Measurements from ENCODE around the gene DOC2B. TPM values are rescaled to one million over a fixed set of nuclear protein-coding genes. Genes with fewer than 3 reads are reported as not detected.
"Not testable (repeated sequence)": the region's sequence is repeated elsewhere in the genome, so short reads cannot be mapped to it uniquely, and the experiment has no call there.

The DOC2B gene
- 3.9 TPM for total RNA-seq
- long read RNA-seq, full-length matches to known transcripts: 1 of 3 reads
- long read RNA-seq, partial matches to known transcripts: 1 of 3 reads
- long read RNA-seq, other reads (novel, unspliced or antisense): 1 of 3 reads

DNA sequence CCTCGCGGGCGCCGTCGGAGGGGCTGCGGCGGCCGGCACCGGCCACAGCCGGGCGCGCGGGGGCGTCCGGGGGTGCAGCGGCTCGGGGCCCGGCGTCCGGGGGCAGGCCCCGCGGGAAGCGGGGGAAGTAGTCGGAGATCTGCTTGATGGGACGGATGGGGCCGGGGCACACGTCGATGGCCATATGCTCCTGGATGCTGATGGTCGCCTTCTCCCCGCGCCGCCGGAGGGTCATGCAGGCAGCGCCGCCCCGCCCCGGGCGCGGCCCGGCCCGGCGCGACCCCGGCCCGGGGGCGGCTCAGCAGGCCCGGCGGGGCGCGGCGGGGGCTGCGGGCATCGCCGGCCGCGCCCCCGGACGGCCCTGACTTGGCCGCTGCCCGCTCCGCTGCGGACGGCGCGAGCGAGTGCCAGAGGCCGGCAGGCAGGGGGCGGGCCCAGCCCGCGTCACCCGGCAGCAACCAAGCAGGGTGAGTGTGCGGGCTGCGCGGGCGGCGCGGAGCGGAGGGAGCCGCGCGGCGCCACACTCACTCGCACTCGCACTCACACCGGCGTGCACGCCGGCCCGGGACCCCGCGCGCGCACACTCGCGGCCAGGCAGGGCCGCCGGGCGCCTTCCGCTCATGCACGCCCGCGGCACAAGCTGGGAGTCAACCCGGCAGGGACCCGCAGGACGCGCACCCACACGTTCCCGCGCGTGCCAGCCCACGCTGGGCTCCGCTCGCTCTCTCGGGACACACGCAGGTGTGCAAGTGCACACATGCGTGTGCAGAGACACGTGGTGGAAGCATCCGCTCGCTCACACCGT is at the start of gene DOC2B:
TSS of gene DOC2B (minus strand) at position 406 of the 805 bp plus-strand sequence. CDS start at position 235, 171 bp downstream.
- DNase-seq (peak; percentile 81), ATAC-seq (peak; percentile 79)
- intact Hi-C loops (cut with micrococcal nuclease): no loop called here

DNA sequence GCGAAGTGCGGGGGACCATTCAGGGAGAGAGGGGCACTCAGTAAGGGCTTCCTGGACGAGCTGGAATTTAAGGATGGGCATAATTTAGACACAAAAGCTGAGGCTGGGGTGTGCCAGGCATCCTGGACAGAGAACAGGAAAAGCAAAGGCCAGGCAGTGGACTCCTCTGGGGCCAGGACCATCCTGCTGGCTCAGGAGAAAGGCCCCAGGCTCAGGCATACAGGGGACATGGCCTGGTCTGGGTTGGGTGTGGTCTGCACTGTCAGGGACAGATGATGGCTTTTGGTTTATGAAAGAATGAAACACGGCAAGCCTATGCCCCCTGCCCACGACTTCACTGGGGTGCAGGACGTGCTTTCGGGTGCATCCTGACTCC is 48.9 kb upstream of the DOC2B start:
- intact Hi-C loops (cut with micrococcal nuclease): no loop called here
- DNase-seq: no peak

DNA sequence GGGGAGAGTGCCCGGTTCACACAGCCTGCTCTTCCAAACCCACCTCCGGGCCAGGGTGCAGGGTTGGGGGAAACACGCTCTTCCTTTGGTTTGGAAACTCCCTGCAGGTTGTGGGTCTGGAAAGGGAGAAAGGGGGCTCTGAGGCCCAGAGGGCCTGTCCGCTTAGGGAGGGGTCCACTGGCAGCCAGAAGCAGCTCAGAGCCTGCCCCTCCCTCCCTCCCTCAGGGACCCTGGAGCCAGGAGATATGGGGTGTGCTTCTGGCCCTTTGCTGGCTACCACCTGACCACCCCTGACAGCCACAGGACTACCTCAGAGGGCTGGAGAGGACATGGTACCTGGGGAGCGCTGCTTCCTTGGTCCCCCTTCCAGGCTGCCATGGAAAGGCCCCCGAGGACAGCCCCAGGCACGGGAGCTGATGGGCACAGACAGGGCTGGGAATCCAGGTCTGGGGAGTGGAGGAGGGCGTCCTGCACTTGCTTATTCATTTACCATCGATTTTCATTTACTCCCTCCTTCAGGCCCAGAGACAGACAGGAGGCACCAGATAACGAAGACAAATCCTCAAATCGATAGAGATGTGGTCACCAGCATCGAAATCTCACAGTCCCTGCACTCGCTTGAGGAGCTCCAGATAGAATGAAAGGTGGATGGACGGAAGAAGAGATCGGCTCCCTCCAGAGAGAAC is 48.4 kb upstream of the DOC2B start:
- intact Hi-C loops (cut with micrococcal nuclease): no loop called here
- ATAC-seq (no peak), DNase-seq (no peak)

More for the DNA sequence above, 48.9 kb upstream of the DOC2B start:
- no peak for ATAC-seq

DNA sequence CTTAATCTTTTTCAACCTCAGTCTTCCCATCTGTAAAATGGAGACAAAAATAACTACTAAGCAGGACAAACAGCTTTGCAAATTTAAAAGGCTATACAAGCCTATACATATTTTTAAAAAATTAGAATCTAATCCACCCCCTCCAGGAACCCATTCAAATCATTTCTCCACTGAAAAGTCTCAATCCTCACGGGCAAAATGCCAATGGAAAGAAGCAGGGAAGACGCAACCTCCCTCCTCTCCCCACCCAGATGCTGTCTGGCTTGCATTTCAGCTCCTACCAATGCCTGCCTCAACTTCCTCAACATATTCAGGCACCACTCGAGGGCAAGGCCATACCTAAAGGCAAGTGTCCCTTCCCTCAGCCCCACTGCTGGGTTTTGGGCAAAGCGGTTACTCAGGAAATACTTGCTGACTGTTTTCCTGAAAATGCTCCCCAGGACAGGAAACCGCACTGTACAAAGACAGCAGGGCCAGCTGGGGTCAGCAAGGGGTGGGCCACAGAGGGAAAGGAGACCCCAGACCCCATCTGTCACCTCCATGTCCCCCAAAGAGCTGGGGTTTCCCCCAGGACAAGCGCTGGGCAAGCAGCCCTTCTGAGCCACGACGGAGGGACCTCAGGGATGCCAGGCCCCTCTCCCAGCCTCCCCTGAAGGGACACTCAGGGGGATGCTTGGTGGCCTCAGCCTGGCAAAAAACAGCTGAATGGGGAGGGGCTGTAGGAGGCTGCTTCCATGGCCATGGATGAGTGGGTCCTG is 47.7 kb upstream of the DOC2B start:
- no peak for DNase-seq
- intact Hi-C loops (cut with micrococcal nuclease): no loop called here
- no peak for ATAC-seq

DNA sequence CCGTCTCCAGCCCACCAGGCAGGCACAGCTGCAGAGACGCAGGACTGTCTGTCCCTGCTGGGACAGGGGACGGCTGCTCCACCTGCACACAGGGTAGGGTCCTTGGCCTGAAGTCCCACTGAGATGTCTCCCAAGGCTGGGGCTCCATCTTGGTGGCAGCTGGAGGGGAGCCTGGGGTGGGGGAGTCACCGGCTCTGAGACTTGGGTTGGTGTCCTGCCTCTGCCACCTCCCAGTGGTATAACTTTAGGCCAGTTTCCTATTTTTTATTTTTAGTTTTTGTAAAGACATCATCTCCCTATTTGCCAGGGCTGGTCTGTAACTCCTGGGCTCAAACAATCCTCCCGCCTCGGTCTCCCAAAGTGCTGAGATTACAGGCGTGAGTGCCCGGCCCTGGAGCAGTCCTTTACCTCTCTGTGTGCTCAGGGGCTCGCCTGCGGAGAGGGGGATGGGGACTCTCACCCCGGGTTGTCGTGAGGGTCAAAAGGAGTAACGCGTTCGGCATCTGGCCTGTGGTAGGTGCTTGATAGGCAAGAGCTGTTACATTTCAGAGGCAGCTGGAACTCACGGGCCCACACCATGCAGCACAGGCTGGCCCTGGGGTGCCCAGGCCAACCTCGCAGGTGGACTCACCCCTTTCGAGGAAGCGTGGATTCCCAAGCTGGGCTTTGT is 46.6 kb upstream of the DOC2B start:
- DNase-seq: peak; percentile 19
- ATAC-seq: no peak
- intact Hi-C loops (cut with micrococcal nuclease): no loop called here

DNA sequence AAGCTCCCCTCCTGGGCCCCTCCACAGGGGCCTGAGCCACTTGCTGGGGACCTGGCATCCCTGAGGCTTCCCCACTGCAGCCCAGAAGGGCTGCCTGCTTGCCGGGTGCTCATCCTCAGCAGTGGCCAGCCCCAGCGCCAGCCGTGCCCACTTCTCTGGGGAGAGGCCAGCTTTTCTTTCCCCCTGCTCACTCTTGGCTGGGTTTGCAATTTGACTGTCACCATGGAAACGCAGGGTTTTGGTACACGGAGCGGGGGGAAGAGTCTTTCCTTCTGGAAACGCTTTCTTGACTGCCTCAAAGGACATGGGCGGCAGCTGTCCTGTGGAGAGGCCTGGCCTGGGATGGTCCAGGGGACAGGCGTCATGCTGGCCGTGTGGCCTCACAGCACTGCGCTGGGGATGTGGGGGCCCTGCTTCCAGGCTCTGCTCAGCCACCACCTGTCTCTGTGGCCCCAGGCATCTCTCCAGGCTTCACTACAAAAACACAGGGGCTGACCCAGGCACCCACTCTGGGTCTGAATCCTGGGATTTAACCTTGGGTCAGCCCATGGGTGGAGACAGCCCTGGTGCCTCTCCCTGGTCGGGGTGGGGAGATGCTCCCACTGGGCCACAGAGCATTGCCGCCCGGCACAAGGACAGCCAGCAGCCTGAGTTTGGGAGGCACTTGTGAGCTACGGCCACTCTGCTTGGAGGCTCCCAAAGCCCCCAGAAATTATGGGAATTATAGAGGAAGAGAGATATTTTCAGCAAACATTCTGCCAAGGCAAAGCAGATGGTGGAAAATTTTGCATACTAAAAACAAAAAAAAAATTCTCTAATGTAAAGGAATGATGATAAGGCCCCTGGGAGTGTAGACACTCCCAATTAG is 45.9 kb upstream of the DOC2B start:
- ATAC-seq (peak; percentile 14), DNase-seq (no peak)
- intact Hi-C loops (cut with micrococcal nuclease): no loop called here

DNA sequence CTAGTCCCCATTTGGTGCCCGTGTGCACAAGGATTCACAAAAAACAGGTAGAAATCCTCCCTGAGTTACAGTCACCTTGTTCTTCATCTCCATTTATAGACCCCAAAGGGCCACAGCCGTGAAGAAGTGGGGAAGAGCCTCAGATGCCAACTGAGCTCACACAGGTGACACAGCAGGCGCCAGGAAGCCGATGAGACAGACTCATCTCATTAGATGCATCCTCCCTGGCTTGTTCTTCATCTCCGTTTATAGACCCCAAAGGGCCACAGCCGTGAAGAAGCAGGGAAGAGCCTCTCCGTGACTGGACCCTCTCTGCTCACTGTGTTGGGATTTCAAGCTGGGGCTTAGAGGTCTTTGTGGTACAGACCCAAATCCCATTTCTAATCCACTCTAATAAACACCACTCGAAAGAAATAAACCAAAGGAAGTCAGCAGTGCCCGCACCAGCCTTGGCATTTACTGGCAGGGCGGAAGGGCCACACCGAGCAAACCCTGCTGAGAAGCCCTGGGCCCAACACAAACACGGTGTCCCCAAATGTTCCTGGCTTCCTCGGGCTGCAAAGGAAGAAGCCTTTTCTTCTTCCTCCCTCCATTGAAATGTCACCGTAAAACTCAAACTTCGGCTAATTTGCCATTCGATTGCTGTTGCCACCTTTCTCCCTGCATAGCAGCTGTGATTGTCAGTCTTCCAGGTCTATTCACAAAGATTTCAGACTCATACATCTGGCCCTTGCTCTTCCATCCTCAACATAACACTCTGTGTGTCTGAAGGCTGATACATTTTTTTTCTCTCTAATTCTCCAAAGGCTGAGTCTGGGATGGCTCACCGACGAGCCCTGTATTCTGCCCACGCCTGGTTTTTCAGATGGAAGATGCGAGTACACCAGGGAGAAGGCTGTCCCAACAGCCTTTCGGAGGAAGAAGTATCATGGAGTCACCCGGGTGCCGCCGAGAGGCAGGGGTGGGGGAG is 44.9 kb upstream of the DOC2B start:
- ATAC-seq (no peak), DNase-seq (no peak)

DNA sequence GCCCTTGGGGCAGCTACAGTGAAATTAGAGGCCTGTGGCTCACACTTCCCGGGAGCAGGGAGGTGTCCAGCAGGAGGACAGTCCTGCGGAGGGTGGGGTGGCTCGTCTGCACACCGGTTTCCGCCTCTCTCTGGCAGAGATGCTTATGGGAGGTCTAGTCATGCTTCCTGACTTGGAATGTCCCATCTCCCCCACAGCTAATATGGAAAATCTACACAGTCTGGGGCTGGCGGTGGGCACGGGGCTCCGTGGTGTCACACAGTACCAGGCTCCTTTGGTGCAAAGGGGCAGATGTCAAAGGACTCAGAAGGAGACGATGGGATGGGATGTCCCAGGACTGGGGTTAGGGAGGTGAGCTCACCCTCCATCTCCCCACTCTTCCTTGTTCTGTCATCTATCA is 44.1 kb upstream of the DOC2B start:
- DNase-seq (no peak), ATAC-seq (no peak)
- intact Hi-C loops (cut with micrococcal nuclease): no loop called here

More for the DNA sequence above, 44.9 kb upstream of the DOC2B start:
- intact Hi-C loops (cut with micrococcal nuclease): no loop called here

DNA sequence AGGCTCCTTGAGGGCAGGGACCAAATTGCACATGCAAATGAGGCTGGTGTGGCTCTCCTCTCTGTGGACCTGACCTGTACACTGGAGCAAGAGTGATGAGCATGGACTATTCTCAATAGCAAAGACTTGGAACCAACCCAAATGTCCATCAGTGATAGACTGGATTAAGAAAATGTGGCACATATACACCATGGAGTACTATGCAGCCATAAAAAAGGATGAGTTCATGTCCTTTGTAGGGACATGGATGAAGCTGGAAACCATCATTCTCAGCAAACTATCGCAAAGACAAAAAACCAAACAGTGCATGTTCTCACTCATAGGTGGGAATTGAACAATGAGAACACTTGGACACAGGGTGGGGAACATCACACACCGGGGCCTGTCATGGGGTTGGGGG is 43.1 kb upstream of the DOC2B start:
- DNase-seq; ATAC-seq; intact Hi-C loops (cut with micrococcal nuclease): not testable (repeated sequence)

DNA sequence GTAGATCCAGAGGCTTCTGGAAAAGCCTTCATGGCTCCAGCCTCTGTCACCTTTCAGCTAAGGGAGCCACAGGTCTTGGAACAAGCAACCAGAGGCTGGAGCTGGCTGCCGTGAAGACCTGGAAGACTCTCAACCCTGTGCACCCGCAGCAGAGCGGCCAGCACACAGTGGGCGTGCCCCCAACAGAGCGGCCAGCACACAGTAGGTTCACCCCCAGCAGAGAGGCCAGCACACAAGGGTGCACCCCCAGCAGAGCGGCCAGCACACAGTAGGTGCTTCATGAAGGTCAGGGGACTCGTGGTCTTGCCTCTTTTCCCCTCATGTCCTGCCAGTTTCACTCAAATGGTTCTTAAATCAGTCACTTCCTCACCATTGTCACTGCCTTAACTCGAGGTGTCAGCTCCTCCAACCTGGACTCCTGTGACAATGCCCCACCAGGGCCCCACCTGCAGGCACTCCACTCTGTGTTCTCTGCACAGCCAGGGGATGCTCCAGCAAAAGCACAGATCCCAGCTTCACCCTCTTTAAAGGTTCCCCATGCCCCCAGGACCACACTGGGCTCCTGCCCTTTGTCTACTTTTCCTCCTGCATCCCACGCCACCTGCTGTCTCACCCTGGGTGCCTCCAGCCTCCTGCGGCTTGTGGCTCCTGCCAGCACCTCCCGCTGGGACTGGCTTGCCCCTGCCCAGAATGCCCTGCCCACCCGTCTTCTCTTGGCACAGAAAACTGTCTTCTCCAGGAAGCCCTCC is 42.4 kb upstream of the DOC2B start:
- intact Hi-C loops (cut with micrococcal nuclease): no loop called here
- no peak for ATAC-seq
- no peak for DNase-seq

DNA sequence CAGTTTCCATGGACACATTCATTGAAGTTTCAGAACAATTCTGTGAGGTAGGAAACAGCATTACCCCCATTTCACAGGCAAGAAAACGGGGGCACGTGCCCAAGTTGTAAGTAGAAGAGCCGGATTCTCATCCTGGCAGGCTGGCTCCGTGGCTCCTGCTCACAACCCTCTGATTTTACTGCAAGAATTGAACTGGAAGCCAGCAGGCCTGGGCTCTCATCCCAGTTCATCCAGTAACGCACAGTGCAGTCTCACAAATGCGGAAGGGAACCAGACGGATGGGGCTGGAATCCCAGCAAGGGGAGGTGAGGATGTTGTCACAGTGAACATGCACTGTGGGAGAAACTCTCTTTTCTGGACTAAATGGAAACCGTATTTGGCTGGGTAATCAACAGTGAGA is 40.7 kb upstream of the DOC2B start:
- peak; percentile 68 for ATAC-seq
- peak; percentile 61 for DNase-seq
- intact Hi-C loops (cut with micrococcal nuclease): no loop called here

DNA sequence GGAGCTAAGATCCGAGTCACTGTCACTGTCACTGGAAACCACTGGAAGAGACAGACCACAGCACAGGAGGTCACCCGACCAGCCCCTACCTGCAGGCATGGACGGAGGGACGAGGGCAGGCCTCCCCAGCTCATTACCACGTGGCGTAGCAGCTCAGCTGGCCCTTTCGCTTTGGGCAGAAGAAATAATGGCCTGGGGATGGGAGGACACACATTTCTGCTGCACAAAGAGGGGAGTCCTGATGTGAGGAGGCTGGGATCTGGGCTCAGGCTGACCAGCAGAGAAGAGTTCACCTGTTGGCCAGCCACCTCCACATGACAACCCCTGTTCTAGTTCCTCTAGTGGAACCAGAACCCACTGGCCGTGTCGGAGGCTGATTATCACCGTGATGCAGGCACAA is 38.2 kb upstream of the DOC2B start:
- intact Hi-C loops (cut with micrococcal nuclease): no loop called here
- DNase-seq: no peak

DNA sequence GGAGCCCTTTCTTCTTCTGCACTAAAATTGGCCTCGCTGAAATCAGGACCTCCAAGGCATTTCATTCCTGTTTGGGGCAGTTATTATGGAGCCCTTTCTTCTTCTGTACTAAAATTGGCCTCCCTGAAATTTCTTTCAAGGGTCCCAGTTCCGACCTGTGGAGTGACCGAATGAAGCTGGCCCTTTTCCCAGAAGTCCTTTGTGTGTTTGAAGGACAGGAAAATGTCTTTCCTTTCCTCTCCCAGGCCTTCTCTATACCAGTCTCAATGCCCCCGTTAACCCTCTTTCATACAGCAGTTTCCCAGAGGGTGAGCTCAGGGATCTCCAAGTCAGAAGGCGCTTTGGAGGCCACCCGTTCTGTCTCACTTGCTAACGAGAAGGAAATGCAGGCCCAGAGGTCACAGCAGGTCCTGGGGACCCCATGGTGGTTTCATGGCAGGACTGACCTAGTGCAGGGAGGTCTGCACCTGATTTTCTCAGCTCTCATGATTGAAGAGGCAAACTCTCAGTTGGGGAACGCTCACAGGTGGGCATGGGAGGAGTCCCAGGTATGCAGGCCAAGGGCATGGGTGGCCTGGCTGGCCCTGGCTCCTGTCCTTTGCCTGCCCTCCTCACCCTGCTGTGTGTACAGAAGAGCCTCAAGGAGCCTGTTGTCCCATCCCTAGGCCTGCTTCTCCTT is 37.1 kb upstream of the DOC2B start:
- DNase-seq (no peak), ATAC-seq (no peak)
- intact Hi-C loops (cut with micrococcal nuclease): no loop called here

More for the DNA sequence above, 38.2 kb upstream of the DOC2B start:
- ATAC-seq: no peak

DNA sequence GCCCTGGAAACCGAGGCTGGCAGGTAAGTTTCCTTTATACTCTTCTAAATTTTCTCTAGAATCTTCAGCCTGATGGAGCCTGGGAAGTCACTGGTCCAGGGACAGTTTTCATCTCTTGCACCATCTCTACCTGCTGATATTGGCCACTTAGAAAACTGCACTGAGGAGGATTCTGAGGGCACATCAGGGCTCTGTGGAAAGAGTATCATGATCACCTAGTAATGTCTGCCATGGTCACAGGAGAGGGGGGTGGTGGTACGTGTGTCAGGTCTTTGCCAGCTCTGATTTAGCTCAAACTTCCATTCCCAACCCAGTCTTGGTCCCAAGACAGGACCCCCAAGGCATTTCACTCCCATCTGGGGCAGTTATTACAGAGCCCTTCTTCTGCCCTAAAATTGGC is 35.2 kb upstream of the DOC2B start:
- ATAC-seq: no peak
- no peak for DNase-seq
- intact Hi-C loops (cut with micrococcal nuclease): no loop called here

DNA sequence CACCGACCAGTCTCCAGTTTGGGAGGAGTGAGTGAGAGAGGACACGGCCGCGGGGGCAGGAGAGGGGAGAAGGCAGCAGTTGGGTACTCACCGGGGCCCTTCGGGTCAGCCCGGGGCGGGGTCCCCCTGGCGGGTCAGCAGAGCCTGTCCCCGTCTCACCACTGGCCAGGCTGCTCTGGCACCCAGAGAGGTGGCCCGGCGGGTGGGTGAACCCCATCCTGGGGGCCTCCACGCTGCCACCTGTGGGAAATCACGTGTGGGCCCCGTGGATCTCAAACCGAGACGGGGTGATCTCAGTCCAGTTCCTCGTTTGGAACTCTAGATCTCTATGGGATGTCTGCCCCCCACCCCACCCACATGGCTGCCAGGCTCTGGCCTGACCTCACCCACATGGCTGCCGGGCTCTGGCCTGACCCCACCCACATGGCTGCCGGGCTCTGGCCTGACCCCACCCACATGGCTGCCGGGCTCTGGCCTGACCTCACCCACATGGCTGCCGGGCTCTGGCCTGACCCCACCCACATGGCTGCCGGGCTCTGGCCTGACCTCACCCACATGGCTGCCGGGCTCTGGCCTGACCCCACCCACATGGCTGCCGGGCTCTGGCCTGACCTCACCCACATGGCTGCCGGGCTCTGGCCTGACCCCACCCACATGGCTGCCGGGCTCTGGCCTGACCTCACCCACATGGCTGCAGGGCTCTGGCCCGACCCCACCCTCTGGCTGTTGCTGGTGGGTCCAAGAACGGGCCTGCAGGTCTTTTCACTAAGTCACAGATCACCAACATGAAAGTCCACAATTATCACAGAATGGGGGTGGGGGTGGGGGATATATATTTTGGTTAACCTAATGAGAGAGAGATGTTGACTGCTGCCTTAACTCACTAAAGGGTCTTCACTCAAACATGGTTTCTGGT is 34.4 kb upstream of the DOC2B start:
- DNase-seq; intact Hi-C loops (cut with micrococcal nuclease): not testable (repeated sequence)
- ATAC-seq: peak; percentile 33

Data from left ventricle myocardium superior (tissue), 1 donor.